Tibial nerve (tissue), 4 donors: ENCODE results near the gene ITGA1. TPM values are rescaled to one million over a fixed set of nuclear protein-coding genes. Genes with fewer than 3 reads are reported as not detected.

Source experiments
- DNase-seq, 2 donors: peaks; one replicate each; pipeline ENCODE4 v3.0.0-alpha.2; 2019; ENCODE audit warnings: low spot score in 2 of 2
- H3K27ac ChIP-seq, 4 donors: fragments of 200-600 bp; sonication (generic) in 3 of 4; one replicate each; pipeline ENCODE4 v1.5.1; 2017 to 2019; ENCODE audit warnings: mild to moderate bottlenecking in 1 of 4
- H3K27me3 ChIP-seq, 2 donors: fragments of 200-600 bp; sonication (generic) in 1 of 2; one replicate each; pipeline versions ENCODE4 v1.5.1 to v1.6.0; 2017 to 2019
- H3K36me3 ChIP-seq, 3 donors: fragments of 200-600 bp; sonication (generic); one replicate each; pipeline ENCODE4 v1.5.1; 2018 to 2019
- H3K4me1 ChIP-seq, 4 donors: fragments of 200-600 bp; sonication (generic) in 3 of 4; one replicate each; pipeline ENCODE4 v1.5.1; 2017 to 2019
- H3K4me3 ChIP-seq, 4 donors: fragments of 200-600 bp; sonication (generic) in 3 of 4; one replicate each; pipeline ENCODE4 v1.5.1; 2017 to 2019; ENCODE audit warnings: mild to moderate bottlenecking in 1 of 4, moderate library complexity in 1 of 4
- H3K9me3 ChIP-seq, 4 donors: fragments of 200-600 bp; sonication (generic) in 3 of 4; one replicate each; pipeline ENCODE4 v1.5.1; 2017 to 2019
- EP300 ChIP-seq, 2 donors: sonication (generic); formaldehyde crosslinking; IDR thresholded peaks; one replicate each; pipeline ENCODE4 v1.6.1; 2017; ENCODE audit warnings: antibody characterized with exemption in 2 of 2, mild to moderate bottlenecking in 1 of 2
- POLR2A ChIP-seq, 2 donors: fragments of 450-650 bp; IDR thresholded peaks; one replicate each; pipeline ENCODE4 v1.6.1; 2017; ENCODE audit warnings: antibody characterized with exemption in 2 of 2, mild to moderate bottlenecking in 2 of 2, moderate library complexity in 2 of 2
- WGBS, 2 donors: methylation state at CpG; one replicate each; pipeline ENCODE4 v1.1.5; 2018; 5-methylcytosine and 5-hydroxymethylcytosine counted together
- total RNA-seq, 4 donors: library from RNA; depleted of rRNA; stranded (reverse); fragments of >200 nt; gene quantifications; one replicate each; pipeline ENCODE4 v1.1.0, GENCODE V29; 2016
- TF ChIP-seq, protein P1 (sequence below), 5 experiments: fragments of 200-600 bp in 3 of 5; fragments of 450-650 bp in 2 of 5; sonication (generic) in 3 of 5; IDR thresholded peaks; one replicate each; pipeline ENCODE4 v1.5.1; 2016 to 2019; ENCODE audit warnings: antibody characterized with exemption in 5 of 5, mild to moderate bottlenecking in 3 of 5, moderate library complexity in 2 of 5

Gene ITGA1
- total RNA-seq, 4 donors from 2014 or later, result 26.8 to 62.5 (median 27.7) TPM

DNA sequence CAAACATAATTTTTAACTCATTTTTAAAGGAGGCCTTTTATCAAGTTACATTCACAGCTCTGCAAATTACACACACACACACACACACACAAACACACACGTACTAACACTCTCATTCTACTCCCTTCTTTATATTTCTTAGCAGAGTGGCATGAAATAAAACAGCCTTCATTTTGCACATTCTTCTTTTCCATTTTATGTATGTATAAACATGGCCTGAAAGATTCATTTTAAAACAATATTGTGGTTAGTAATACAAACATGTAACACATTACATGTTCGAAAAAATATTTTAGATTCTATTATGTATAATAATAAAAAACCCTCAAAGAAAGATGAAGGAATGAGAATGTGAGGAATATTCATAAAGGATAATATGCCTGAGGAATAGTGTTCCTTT, 115.4 kb downstream of the ITGA1 start:
- Histone ChIP-seq H3K27me3 (no peaks in the 10 kb centered on the region), H3K4me1 (peaks cover 0 to 5% (median 0%) of the 10 kb centered on the region in 4 donors), H3K9me3 (no peaks in the 10 kb centered on the region), H3K27ac (no peak overlapping the region), H3K4me3 (no peak overlapping the region), H3K36me3 (no peaks in the 10 kb centered on the region)
- TF ChIP-seq POLR2A (IDR thresholded peaks at IDR 0.05) (no peak), EP300 (IDR thresholded peaks at IDR 0.05) (no peak)
- TF ChIP-seq, protein P1, sequence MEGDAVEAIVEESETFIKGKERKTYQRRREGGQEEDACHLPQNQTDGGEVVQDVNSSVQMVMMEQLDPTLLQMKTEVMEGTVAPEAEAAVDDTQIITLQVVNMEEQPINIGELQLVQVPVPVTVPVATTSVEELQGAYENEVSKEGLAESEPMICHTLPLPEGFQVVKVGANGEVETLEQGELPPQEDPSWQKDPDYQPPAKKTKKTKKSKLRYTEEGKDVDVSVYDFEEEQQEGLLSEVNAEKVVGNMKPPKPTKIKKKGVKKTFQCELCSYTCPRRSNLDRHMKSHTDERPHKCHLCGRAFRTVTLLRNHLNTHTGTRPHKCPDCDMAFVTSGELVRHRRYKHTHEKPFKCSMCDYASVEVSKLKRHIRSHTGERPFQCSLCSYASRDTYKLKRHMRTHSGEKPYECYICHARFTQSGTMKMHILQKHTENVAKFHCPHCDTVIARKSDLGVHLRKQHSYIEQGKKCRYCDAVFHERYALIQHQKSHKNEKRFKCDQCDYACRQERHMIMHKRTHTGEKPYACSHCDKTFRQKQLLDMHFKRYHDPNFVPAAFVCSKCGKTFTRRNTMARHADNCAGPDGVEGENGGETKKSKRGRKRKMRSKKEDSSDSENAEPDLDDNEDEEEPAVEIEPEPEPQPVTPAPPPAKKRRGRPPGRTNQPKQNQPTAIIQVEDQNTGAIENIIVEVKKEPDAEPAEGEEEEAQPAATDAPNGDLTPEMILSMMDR (IDR thresholded peaks at IDR 0.05), result no peak
- 56 to 59% methylated on average over 2 of the region's 2 CpGs for WGBS, 2 donors
- no peak for DNase-seq

DNA sequence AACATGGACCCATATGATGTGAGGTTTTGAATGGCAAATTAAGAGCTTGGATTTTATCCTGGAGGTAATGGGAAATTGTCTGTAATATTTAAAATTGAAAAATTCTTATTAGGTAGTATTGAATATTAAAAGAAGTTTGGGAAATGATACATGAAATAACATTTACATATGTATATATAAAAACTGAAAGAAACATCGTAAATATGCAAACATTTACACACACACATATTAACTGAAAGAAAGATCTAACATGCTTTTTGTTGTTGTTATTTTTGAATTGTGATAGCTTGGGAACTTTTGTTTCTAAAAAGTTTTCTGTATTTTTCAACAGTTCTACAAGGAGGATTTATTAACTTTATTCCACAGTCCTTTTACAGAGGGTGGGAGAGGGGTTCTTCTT, 118.6 kb downstream of the ITGA1 start:
- H3K9me3 ChIP-seq, result no peaks in the 10 kb centered on the region

DNA sequence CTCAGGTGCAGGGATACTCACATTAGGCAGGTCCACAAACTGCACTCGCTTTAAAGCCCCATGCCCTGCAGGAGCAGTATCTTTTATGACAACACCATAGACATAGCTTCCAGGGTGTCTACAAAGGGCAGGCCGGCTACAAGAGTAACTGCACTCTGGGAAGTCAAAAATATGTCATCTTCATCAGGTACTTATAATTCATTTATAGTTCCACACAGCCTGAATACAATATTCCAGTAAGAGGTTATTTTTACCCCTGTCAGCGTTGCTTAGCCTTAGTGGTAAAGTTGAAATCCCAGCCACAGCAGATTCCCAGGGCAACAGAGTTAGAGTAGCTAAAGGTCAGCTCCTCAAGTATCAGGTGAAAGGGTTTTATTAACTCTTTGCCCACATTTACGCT, 119.1 kb downstream of the ITGA1 start:
- Histone ChIP-seq H3K4me1 (peaks cover 0 to 7% (median 3%) of the 10 kb centered on the region in 4 donors), H3K4me3 (no peak overlapping the region), H3K36me3 (no peaks in the 10 kb centered on the region), H3K27me3 (no peaks in the 10 kb centered on the region), H3K27ac (no peak overlapping the region), H3K9me3 (no peaks in the 10 kb centered on the region)
- TF ChIP-seq, protein P1 (IDR thresholded peaks at IDR 0.05), result no peak
- TF ChIP-seq EP300 (IDR thresholded peaks at IDR 0.05), result no peak
- TF ChIP-seq POLR2A (IDR thresholded peaks at IDR 0.05), result no peak
- no peak for DNase-seq
- 88 to 92% methylated on average over 4 of the region's 4 CpGs for WGBS, 2 donors

More for the DNA sequence above, 118.6 kb downstream of the ITGA1 start:
- no peak overlapping the region for H3K27ac ChIP-seq
- 94 to 97% methylated on average over 1 of the region's 1 CpG for WGBS, 2 donors
- no peak overlapping the region for H3K4me3 ChIP-seq
- H3K4me1 ChIP-seq, result peaks cover 0 to 7% (median 3%) of the 10 kb centered on the region in 4 donors
- no peaks in the 10 kb centered on the region for H3K36me3 ChIP-seq
- no peak for TF ChIP-seq POLR2A (IDR thresholded peaks at IDR 0.05)
- TF ChIP-seq EP300 (IDR thresholded peaks at IDR 0.05), result no peak
- TF ChIP-seq, protein P1 (IDR thresholded peaks at IDR 0.05), result no peak
- DNase-seq, result no peak
- H3K27me3 ChIP-seq, result no peaks in the 10 kb centered on the region

DNA sequence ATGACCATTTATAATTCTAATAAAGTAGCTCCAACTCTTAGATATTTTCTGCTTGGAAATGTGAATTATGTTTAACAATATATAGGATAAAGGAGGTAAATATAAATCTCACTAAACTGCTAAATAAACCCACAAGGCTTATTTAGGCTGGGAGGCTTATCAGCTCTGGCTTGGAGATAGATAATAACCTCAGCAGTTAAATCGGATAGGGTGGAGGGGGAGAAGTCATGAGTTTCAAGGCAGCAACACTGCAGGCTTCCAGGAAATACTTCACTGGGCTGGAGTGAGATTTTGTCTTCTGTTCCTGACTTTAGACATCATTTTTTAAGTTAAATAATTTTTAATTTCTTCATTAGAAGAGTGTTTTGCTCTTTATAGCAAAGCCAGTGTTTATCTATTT, 121.5 kb downstream of the ITGA1 start:
- TF ChIP-seq EP300 (IDR thresholded peaks at IDR 0.05), result no peak
- TF ChIP-seq POLR2A (IDR thresholded peaks at IDR 0.05), result no peak
- TF ChIP-seq, protein P1 (IDR thresholded peaks at IDR 0.05), result no peak
- Histone ChIP-seq H3K4me3 (no peak overlapping the region), H3K4me1 (peaks cover 0 to 7% (median 3%) of the 10 kb centered on the region in 4 donors), H3K27me3 (no peaks in the 10 kb centered on the region), H3K9me3 (no peaks in the 10 kb centered on the region), H3K27ac (peak overlapping the region in 2 of 4 donors; percentile 60 to 65), H3K36me3 (no peaks in the 10 kb centered on the region)
- DNase-seq, result no peak
- WGBS, 2 donors, result 33 to 43% methylated on average over 1 of the region's 1 CpG

DNA sequence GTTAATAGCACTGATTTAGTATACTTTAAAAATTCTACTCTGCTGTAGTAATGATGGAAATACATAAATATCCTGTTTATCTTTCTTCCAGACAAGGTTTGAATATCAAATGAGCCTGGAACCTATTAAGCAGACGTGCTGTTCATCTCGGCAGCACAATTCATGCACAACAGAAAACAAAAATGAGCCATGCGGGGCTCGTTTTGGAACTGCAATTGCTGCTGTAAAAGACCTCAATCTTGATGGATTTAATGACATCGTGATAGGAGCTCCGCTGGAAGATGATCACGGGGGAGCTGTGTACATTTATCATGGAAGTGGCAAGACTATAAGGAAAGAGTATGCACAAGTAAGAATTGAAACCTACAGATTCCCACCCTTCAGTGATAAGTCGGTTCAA, 122.4 kb downstream of the ITGA1 start:
- H3K36me3 ChIP-seq, result no peaks in the 10 kb centered on the region
- H3K4me3 ChIP-seq, result no peak overlapping the region
- TF ChIP-seq, protein P1 (IDR thresholded peaks at IDR 0.05), result no peak
- H3K9me3 ChIP-seq, result no peaks in the 10 kb centered on the region
- no peaks in the 10 kb centered on the region for H3K27me3 ChIP-seq
- no peak for DNase-seq
- H3K27ac ChIP-seq, result peak overlapping the region in 2 of 4 donors; percentile 60 to 65
- WGBS, 2 donors, result 43 to 50% methylated on average over 8 of the region's 8 CpGs
- H3K4me1 ChIP-seq, result peaks cover 0 to 10% (median 3%) of the 10 kb centered on the region in 4 donors
